ENCODE results near the gene E2F6. TPM values are rescaled to one million over a fixed set of nuclear protein-coding genes. Genes with fewer than 3 reads are reported as not detected.
A peak's percentile ranks its signal among the peaks of the same experiment; 100 is the strongest.

E2F6 gene
- total and polyA plus RNA-seq, 2 of the 13 experiments (the other 11 are each of a cell fraction or from before 2014, with no cell fraction given) = 27.3 to 36.0 TPM

GRCh38 chr2:11454824-11455223, 11.1 kb downstream of the E2F6 start:
- BruUV-seq (replicated peaks) = no TSS peak
- Histone ChIP-seq H3K27me3 (ENCODE audit: control insufficient read depth in 1 of 2, insufficient read depth in 2 of 2, low read length in 2 of 2) (no peaks in the 10 kb centered on the region), H2AFZ (ENCODE audit: low read length) (no peak overlapping the region), H3K36me3 (replicated peaks in 1 of 2; ENCODE audit: control insufficient read depth in 1 of 2, insufficient read depth in 2 of 2, low read length in 2 of 2) (peaks cover 15 to 76% of the 10 kb centered on the region in 2 experiments), H3K9me3 (ENCODE audit: low read length) (no peaks in the 10 kb centered on the region), H3K4me1 (ENCODE audit: insufficient read depth, low read length) (peaks cover 24% of the 10 kb centered on the region), H3K79me2 (ENCODE audit: insufficient read depth, low read length) (peaks cover 69% of the 10 kb centered on the region), H3K4me2 (ENCODE audit: low read depth, low read length) (no peak overlapping the region), H4K20me1 (ENCODE audit: insufficient read depth, low read length) (peaks cover 25% of the 10 kb centered on the region; the same call in 1 of the 2 replicates), H3K27ac (ENCODE audit: extremely low read length, insufficient read depth, low read length) (no peak overlapping the region), H3K9ac (ENCODE audit: insufficient read depth, low read depth, low read length) (no peak overlapping the region), H3K4me3 (replicated peaks in 1 of 3; ENCODE audit: insufficient read depth in 1 of 3, low read depth in 2 of 3, low read length in 3 of 3) (no peak overlapping the region)
- FAIRE-seq (no peak), ATAC-seq (no peak), DNase-seq (ENCODE audit: low spot score) (no peak)
- TF ChIP-seq ATF2 (CRISPR knock-in tag; IDR thresholded peaks at IDR 0.05) (no peak), CEBPB (IDR thresholded peaks at IDR 0.05; ENCODE audit: borderline replicate concordance, low read depth, low read length) (peak; percentile 69), ZNF7 (CRISPR knock-in tag; IDR thresholded peaks at IDR 0.05) (no peak), ZNF232 (CRISPR knock-in tag; IDR thresholded peaks at IDR 0.05; ENCODE audit: borderline replicate concordance) (no peak), CBX5 (CRISPR knock-in tag; IDR thresholded peaks at IDR 0.05; ENCODE audit: borderline replicate concordance) (no peak), ZNF124 (CRISPR knock-in tag; IDR thresholded peaks at IDR 0.05) (no peak), ZFP62 (CRISPR knock-in tag; IDR thresholded peaks at IDR 0.05) (no peak), ZBTB10 (CRISPR knock-in tag; IDR thresholded peaks at IDR 0.05; ENCODE audit: borderline replicate concordance) (no peak)
- ChIA-PET POLR2A (no interaction called here), CTCF (ENCODE audit: low intra/inter-chr PET ratio, low total read pairs) (no interaction called here)
- in situ Hi-C loops (cut with HindIII; ENCODE audit: extremely low pct_ligation_motif_present, low pct_unique_long_range_greater_than_20kb) = no loop called here
- intact Hi-C loops (cut with micrococcal nuclease; ENCODE audit: unreplicated experiment) = no loop called here
- 97% methylated on average over 6 of the region's 6 CpGs for WGBS (ENCODE audit: low lambda C conversion rate)

Data from HepG2 (cell line).